Measurements from ENCODE around the gene ASPSCR1.

ASPSCR1 gene

DNA sequence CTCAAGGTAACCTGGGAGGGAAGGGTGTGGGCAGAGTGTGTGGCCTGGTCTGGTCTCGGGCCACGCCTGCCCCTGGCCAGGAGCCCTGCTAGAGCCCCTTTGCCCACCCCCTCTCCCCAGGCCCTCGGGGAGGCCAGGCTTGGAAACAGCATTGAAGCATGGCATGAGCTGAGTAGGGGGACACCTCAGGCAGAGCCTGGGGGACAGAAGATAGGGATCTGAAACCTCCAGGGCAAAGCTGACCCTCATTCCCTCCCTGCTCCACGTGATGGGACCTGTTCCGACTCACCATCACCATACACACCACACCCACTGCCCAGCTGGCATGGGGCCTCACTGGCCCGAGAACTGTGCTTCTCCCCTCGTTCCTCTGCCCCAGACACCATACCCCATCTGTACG is 71.7 kb downstream of the ASPSCR1 start:
- H3K36me3 Mint-ChIP-seq (ENCODE audit: low read depth): no peaks in the 10 kb centered on the region
- H3K27ac Mint-ChIP-seq: no peak overlapping the region
- no peaks in the 10 kb centered on the region for H3K9me3 Mint-ChIP-seq
- peaks cover 18% of the 10 kb centered on the region for H3K4me1 Mint-ChIP-seq (ENCODE audit: low read depth)
- no peak overlapping the region for H3K4me3 Mint-ChIP-seq
- H3K27me3 Mint-ChIP-seq: no peaks in the 10 kb centered on the region

DNA sequence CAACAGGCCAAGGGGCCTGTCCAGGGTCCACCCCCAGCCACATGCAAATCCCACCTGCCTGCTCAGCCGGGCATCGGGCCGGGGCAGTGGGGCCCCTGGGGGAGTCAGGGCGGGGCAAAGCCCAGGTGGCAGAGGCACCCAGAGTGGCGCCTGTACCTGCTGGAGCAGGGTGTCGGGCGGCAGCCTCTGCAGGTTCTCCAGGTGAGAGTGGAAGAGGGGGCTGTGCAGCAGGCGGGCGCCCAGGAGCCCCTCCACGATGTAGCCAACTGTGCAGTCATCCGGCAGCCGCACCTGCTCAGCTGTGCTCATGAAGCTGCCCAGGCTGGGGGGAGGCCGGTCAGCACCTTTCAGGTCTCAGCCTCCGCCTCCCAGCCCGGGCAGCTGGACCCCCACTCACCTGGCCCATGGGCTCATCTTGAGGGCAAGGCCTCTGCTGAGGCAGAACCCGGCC is 72.1 kb downstream of the ASPSCR1 start:
- Mint-ChIP-seq H3K9me3 (no peaks in the 10 kb centered on the region), H3K27me3 (no peaks in the 10 kb centered on the region), H3K27ac (no peak overlapping the region), H3K36me3 (ENCODE audit: low read depth) (no peaks in the 10 kb centered on the region), H3K4me3 (no peak overlapping the region), H3K4me1 (ENCODE audit: low read depth) (peaks cover 18% of the 10 kb centered on the region)

DNA sequence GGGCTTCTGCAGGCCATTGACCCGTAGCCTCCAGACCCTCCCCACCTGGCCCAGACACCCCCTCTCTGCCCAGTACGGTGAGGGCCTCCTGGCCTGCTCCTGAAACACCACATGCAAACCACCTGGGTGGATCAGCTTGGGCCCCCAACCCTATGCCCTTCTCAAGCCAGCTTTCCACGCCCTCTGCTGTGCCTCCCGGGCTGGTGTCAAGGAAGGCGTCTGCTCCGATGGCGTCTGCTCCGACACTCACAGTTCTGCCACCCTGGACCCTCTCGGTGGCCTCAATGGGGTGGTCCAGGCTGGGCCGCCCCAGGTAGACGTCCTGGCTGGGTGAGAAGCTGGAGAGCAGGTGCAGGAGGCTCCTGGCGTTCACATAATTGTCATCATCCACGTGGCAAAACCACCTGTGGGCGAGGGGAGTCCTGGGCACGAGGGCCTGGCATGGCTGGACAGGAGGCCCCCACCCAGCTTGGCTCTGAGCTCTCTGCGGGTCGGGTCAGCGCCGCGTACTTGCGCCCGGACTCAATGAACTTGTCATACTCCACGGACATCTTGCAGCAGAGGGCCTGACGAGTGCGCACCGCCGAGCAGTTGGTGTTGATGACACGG is 72.8 kb downstream of the ASPSCR1 start:
- Mint-ChIP-seq H3K27me3 (no peaks in the 10 kb centered on the region), H3K27ac (no peak overlapping the region), H3K9me3 (no peaks in the 10 kb centered on the region)

GRCh38 chr17:82050761-82051641 is 73.6 kb downstream of the ASPSCR1 start:
- Mint-ChIP-seq H3K4me3 (peak overlapping the region; percentile 87), H3K4me1 (ENCODE audit: low read depth) (peaks cover 18% of the 10 kb centered on the region), H3K27ac (peak overlapping the region; percentile 58), H3K36me3 (ENCODE audit: low read depth) (peaks cover 4% of the 10 kb centered on the region), H3K27me3 (no peaks in the 10 kb centered on the region), H3K9me3 (no peaks in the 10 kb centered on the region)

More for the DNA sequence above, 72.8 kb downstream of the ASPSCR1 start:
- H3K4me3 Mint-ChIP-seq: peak overlapping the region; percentile 87
- peaks cover 4% of the 10 kb centered on the region for H3K36me3 Mint-ChIP-seq (ENCODE audit: low read depth)
- peaks cover 18% of the 10 kb centered on the region for H3K4me1 Mint-ChIP-seq (ENCODE audit: low read depth)

- peaks cover 18% of the 10 kb centered on the region for H3K4me1 Mint-ChIP-seq (ENCODE audit: low read depth)
- no peaks in the 10 kb centered on the region for H3K9me3 Mint-ChIP-seq
- no peaks in the 10 kb centered on the region for H3K27me3 Mint-ChIP-seq
- peak within 1 kb of the TSS; percentile 87 for H3K4me3 Mint-ChIP-seq
- H3K27ac Mint-ChIP-seq: peak within 1 kb of the TSS; percentile 78
- peaks cover 4% of the 10 kb centered on the region for H3K36me3 Mint-ChIP-seq (ENCODE audit: low read depth)
These were observed 74.6 kb downstream of the ASPSCR1 start, which contains the start of the genes GPS1 and RFNG for GRCh38 chr17:82051776-82052637. TSS of gene GPS1 (plus strand) at chr17:82051898. CDS start at chr17:82051932, 34 bp downstream. TSS of gene RFNG (minus strand) at chr17:82051811. CDS start at chr17:82051766, 45 bp downstream.

GRCh38 chr17:82052638-82053059 is 75.2 kb downstream of the ASPSCR1 start:
- no peaks in the 10 kb centered on the region for H3K27me3 Mint-ChIP-seq
- H3K9me3 Mint-ChIP-seq: no peaks in the 10 kb centered on the region
- peak overlapping the region; percentile 86 for H3K4me3 Mint-ChIP-seq
- peak overlapping the region; percentile 31 for H3K27ac Mint-ChIP-seq
- peaks cover 4% of the 10 kb centered on the region for H3K36me3 Mint-ChIP-seq (ENCODE audit: low read depth)
- H3K4me1 Mint-ChIP-seq (ENCODE audit: low read depth): peaks cover 18% of the 10 kb centered on the region

DNA sequence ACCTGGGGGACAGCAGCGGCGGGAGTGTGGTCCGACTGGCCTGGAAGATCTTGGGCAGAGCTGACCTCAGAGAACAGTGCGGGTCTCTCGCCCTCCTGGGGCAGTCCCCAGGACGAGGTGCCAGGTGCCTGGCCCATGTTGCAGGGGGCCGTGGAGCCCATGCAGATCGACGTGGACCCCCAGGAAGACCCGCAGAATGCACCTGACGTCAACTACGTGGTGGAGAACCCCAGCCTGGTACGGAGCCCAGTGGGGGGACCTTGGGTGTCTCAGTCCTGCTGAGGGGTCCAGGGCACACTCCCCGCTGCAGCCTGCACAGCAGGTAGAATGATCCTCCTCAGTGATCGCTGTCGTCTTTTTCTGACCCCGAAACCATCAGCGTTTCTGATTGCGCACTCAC is 75.7 kb downstream of the ASPSCR1 start:
- Mint-ChIP-seq H3K27ac (no peak overlapping the region), H3K36me3 (ENCODE audit: low read depth) (peaks cover 4% of the 10 kb centered on the region), H3K27me3 (no peaks in the 10 kb centered on the region), H3K4me3 (peak overlapping the region; percentile 86), H3K9me3 (no peaks in the 10 kb centered on the region), H3K4me1 (ENCODE audit: low read depth) (peaks cover 18% of the 10 kb centered on the region)

DNA sequence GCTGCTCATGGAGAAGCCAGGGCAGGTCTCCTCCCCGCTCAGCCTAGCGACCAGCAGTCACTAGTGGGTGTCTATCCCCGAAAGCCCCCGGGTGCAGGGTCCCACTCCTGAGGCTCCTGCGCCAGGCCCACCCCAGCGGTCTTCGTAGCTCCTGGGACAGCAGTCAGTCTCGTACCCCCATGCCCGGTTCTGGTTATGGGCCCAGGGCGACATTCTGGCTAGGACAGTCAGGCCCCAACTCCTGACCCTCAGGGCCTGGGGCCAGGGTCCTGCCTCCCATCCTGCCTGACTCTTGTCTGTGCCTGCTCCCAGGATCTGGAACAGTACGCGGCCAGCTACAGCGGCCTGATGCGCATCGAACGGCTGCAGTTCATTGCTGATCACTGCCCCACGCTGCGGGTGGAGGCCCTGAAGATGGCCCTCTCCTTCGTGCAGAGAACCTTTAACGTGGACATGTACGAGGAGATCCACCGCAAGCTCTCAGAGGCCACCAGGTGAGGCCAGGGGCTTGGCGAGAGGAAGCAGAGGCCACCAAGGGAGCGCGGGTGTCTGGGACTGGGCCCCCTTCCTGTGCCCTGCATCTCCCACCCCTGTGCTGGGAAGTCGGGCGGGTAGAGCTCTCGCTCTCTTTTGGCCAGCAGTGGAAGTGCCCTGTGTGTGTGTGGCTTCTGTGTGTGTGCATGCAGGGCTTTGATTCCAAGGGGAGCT is 76.3 kb downstream of the ASPSCR1 start:
- Mint-ChIP-seq H3K4me1 (ENCODE audit: low read depth) (peaks cover 18% of the 10 kb centered on the region), H3K9me3 (no peaks in the 10 kb centered on the region), H3K4me3 (peak overlapping the region; percentile 86), H3K27me3 (no peaks in the 10 kb centered on the region), H3K27ac (no peak overlapping the region), H3K36me3 (ENCODE audit: low read depth) (peaks cover 4% of the 10 kb centered on the region)

- no peaks in the 10 kb centered on the region for H3K9me3 Mint-ChIP-seq
These were observed 77.1 kb downstream of the ASPSCR1 start for GRCh38 chr17:82054351-82055022.

GRCh38 chr17:82055023-82055964 is 77.9 kb downstream of the ASPSCR1 start:
- Mint-ChIP-seq H3K4me3 (no peak overlapping the region), H3K9me3 (no peaks in the 10 kb centered on the region), H3K27me3 (no peaks in the 10 kb centered on the region), H3K27ac (peak overlapping the region; percentile 31), H3K36me3 (ENCODE audit: low read depth) (peaks cover 7% of the 10 kb centered on the region), H3K4me1 (ENCODE audit: low read depth) (peaks cover 17% of the 10 kb centered on the region)

More at GRCh38 chr17:82054351-82055022, 77.1 kb downstream of the ASPSCR1 start:
- peak overlapping the region; percentile 31 for H3K27ac Mint-ChIP-seq
- peaks cover 18% of the 10 kb centered on the region for H3K4me1 Mint-ChIP-seq (ENCODE audit: low read depth)
- H3K27me3 Mint-ChIP-seq: no peaks in the 10 kb centered on the region
- no peak overlapping the region for H3K4me3 Mint-ChIP-seq
- peaks cover 4% of the 10 kb centered on the region for H3K36me3 Mint-ChIP-seq (ENCODE audit: low read depth)

DNA sequence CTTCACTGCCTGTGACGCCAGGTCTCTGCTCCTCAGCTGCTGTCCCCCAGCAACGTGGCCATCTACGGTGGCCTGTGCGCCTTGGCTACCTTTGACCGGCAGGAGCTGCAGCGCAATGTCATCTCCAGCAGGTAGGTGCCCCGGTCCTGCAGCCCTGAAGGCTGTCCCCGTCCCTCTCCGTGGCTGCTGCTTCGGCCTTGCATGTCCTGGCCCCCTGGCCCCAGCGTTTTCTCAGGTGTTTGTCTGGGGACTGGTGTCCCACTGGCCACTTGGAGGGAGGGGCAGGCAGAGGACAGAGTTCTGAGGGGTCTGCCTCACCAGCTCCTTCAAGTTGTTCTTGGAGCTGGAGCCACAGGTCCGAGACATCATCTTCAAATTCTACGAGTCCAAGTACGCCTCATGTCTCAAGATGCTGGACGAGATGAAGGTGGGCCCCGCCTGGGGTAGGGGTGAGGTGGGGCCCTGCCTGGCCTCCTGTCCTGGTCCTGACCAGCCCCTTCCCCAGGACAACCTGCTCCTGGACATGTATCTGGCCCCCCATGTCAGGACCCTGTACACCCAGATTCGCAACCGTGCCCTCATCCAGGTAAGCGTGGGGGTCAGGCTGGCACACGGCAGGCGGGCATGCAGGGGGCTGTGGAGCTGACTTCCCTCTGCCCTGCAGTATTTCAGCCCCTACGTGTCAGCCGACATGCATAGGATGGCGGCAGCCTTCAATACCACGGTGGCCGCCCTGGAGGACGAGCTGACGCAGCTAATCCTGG is 78.7 kb downstream of the ASPSCR1 start:
- H3K4me1 Mint-ChIP-seq (ENCODE audit: low read depth): peaks cover 11% of the 10 kb centered on the region
- no peaks in the 10 kb centered on the region for H3K9me3 Mint-ChIP-seq
- no peak overlapping the region for H3K27ac Mint-ChIP-seq
- H3K36me3 Mint-ChIP-seq (ENCODE audit: low read depth): peaks cover 7% of the 10 kb centered on the region
- no peaks in the 10 kb centered on the region for H3K27me3 Mint-ChIP-seq
- H3K4me3 Mint-ChIP-seq: no peak overlapping the region
